Measurements from ENCODE around the gene GPC6.

Gene GPC6

DNA sequence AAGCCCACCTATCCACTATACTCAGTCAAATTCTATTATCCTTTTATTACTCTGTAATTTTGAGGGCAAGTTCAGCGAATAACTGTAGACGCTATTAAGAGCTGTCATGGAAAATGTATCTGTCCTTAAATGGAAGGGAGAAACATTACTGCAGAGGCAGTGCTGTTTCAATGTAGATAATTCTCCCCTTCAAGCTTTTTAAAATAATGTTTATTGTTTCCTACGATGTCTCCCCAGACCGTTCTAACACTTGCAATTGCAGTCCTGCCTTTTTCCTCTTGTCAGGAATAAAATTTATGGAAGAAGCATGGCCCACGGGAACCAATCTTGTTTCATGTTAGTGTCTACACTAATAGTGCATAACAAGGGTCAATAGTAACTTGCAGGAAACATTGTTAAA, 159.5 kb downstream of the GPC6 start:
- DNase-seq, result no peak

DNA sequence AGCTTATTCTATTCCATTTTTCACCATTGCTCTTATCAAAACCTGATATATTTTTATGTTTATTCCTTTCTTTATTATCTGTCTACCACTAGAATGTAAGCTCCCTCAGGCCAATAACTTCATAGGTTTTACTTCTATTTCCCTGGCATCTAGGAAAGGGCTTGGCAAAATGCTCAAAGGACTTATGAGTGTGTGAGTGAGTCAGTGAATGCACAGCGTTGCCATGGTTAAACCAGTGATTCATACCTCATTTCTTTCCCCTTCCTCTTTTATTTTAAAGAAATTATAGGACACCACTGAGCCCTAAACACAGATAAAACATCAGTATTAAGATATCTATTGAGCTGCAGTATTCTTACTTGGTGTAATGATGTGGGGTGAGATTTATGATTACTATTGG, 162.1 kb downstream of the GPC6 start:
- no peak for DNase-seq

DNA sequence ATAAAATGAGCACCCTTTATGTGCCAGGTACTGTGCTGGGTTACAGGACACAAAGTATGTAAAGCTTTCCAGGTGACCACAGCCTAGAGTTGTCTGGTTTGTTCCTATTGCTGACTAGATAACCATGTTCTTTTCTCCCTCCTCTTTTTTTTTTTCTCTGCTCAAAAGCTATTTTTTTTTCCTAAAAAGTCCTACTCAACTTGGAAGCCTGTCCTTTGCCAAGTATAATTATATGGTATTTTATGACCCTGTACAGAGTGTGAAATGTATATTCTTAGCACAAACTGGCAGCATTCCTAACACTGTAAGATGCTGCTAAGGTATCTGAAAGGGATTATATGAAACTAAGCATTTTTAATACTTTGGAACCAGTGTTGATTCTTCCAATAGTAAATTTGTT, 171.0 kb downstream of the GPC6 start:
- no peak for DNase-seq

DNA sequence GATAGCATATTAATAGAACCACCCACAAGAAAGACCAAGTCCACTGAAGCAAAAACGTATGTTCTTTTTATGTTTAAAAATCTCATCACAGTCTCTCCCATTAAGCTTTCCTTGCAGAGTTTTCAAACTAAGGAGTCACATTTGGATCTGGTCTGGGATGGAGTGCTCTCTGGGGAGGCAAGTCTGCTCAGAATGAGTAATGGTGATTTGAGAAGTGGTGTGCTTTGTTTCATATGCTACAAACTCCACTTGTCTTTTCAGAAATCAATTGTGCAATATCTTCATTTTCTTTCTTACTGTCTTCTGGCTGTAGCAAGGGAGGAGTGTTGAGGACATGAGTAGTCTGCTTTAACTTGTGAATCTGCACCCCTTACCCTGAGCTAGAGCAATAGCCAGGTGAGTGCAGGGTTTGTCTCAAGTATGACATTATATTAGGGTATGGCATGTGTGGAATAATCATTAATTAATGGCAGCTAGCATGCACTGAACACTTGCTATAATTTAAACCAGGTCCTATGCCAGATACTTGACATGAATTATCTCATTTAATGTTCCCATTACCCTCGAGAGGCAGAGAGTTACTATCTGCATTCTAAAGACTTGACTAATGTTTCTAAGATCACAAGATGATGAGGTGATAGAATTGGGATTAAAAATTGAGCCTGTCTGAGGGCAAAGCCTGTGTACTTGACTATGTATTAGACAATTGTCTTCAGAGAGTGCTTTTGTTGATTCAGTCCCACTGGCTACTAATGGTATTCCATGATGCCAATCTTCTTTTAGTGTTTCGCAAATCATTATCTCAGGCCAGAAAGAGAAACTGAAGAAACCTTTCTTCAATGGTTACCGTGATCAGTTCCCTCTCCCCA, 171.8 kb downstream of the GPC6 start:
- DNase-seq, result no peak

DNA sequence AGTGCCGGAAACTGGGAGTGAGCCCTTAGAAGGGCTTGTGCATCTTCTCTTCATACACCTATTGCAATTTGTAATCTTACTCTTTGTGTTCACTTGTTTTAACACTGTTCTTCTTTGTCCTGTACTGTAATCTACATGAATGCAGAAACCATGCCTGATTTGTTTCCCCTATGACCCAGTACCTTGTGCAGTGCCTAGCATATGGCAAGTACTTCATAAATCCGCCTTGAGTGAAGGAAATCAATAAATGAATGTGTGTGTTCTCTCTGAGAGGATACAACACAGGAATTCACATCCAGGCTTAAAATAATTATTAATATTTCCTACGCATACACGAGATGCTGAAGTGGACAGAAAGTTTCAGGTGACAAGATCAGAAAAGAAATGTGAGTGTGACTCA, 172.6 kb downstream of the GPC6 start:
- DNase-seq, result no peak

DNA sequence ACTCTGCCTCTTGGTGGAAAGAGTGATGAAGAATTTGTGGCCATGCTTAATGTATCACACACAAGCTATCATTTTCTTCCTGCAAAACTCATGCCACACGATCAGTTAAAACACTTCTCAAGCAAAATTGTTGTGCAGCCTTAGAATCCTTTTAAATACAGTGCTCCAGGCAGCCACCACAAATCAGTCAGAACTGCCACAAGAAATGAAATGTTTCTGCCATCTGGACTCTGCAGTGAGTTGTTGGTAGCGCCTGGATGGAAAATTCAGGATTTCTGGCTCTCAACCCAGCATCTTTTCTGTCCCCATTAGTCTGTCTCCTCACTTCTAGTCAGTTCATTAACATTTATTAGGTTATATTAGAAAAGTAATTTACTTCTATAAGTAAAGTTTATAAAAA, 179.5 kb downstream of the GPC6 start:
- no peak for DNase-seq

DNA sequence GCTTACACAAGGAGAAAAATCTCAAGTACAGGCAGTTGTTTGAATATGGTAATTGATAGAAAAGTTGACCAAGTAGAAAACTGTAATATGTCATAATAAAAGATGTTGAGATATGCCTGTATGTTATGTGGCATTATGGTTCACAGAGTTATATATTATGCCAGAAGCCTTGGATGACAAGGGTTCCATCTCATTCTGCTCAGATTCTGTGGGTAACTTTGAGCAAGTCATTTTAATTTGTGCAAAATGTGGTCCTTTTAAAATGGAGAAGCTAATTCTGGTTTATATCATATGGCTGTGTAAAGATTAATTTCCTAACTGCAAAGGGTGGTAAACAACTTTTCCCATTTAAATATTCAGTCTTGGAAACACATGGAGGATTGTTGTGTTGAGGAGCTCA, 180.9 kb downstream of the GPC6 start:
- no peak for DNase-seq

DNA sequence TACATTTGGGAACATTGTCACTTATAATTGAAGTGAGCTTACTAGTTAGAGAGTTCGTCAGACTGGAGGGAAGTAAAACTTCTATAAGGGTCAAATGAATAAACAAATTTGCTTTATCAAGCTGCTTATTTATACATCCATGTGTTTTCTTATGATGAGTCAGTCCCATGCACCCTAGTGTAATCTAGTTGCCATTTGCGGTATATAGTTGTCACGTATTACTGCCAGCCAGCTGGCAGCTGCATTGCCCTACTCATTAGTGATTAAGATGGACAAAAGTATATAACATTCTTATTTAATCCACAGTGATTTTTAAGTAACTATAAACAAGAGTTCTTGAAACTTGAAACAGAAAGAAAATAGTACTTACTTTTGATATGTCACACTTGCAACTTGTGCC, 182.4 kb downstream of the GPC6 start:
- DNase-seq, result no peak

DNA sequence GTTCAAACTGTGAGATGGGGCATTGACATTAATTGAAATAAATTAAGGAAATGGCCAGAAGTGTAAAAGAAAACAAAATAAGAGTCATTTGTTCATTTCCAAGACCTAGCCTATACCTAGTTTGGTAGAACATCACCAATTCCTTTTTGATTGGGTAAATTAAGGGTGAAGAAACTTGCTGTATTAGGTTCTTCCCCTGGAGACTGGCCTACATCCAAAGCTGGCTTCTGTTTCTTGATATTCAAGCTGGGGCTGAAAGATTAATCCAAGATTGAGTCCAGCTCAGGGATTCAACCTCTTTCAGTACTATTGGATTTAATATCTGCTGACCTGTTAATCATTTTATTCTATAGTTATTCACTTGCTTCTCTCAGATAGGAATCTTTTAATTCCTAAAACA, 183.2 kb downstream of the GPC6 start:
- no peak for DNase-seq

DNA sequence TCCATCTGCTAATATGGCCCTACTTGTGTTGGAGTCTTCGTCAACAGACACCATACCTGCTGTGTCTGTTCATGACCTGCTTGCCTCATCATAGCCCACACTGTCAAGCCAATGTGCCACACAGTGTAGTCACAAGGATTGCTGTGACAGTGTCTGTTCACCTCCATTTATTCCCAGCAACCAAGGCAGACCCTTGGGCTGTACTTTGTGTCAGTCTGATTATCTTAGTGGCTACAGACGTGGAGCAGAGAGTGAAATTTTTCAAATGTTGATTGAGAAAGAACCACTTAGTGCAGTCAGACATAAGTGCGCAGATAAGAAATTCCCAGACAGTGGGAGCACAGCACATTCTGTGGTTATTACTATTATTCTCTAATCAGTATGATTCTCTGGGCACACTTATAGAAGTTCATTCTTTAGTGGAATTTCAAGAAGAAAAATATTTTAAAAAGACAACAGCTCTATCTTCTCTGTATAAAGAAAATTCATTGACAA, 184.6 kb downstream of the GPC6 start:
- DNase-seq, result no peak

DNA sequence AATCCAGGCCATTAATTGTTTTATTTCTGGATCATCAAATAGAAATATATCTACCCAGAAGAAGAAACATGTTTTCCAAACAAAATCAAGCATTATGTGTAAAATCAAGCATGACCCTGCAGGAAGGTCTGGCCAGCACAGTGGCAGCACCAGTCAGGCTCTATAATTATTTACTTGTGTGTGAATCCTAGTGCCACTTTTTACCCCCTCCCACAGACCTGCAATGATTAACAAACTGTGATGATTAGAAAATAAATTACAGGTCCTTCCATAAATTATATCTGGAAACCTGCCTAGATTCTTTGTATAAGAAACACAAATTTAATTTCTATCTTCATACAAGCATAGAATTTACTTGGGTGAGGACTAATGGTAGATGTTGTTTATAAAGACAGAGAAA, 186.1 kb downstream of the GPC6 start:
- no peak for DNase-seq

DNA sequence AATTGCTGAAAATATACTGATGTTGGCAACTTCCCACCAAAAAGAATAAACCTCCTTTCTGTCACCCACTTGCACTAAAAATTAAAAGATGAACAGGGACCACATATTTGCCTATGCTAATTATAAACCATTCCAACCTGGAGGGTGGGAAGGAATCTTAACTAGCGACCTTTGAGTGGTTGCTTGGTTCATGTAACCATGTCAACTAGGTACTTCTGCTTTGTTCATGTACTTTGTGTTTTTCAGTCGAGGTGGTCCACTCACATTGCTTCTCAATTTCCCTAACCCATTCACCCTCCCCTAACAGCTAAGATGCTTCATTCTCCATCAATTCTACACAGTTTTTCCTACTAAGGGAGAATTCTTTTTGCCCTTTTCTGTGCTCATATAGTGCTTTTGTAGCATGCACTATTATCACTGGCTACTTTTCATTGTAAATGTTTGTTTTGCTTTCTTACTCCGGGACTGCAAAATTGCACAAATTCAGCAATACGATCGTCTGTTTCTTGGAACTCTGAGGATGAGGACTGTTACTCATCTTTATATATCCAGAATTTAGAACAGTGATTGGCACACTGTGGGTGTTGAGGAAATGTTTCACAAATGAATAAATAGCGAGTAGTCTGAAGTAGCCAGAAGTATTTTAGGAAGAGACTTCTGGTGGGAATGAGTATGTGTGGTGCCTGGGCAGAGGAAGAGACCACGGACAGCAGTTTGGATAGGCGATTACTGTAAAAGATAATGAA, 187.5 kb downstream of the GPC6 start:
- DNase-seq, result no peak

DNA sequence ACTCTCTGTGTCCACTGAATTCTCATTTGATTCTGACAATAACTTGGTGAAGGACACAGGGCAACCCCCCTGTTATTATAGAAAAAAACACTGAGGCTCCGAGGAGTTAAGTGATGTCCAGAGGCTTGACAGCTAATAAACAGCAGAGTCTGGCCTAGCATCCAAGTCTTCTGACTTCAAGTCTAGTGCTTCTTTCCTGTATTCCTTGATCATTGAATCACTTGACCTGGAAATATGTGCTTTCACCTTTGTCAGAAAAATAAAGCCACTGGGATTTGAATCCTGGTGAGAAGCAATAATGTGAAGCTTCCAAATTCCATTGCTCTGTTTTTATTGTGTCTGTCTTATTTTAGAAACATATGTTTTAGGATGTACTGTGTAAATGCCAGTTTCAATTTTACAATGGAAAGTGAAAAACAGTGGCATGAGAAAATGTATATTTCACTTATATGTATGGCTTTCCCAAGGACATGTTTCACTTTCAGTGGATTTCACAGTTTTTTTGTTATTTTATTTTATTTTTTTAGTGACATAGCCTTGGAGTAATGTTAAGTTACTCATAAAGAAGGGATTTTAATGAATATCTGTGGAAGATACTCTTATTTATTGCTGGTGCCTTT, 190.2 kb downstream of the GPC6 start:
- no peak for DNase-seq

DNA sequence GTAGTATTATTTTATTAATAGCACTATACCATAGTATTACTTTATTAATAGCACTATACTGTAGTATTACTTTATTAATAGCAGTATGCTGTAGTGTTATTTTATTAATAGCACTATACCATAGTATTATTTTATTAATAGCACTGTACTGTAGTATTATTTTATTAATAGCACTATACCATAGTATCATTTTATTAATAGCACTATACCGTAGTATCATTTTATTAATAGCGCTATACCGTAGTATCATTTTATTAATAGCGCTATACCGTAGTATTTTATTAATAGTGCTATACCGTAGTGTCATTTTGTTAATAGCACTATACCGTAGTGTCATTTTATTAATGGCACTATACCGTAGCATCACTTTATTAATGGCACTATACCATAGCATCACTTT, 191.8 kb downstream of the GPC6 start:
- no peak for DNase-seq

DNA sequence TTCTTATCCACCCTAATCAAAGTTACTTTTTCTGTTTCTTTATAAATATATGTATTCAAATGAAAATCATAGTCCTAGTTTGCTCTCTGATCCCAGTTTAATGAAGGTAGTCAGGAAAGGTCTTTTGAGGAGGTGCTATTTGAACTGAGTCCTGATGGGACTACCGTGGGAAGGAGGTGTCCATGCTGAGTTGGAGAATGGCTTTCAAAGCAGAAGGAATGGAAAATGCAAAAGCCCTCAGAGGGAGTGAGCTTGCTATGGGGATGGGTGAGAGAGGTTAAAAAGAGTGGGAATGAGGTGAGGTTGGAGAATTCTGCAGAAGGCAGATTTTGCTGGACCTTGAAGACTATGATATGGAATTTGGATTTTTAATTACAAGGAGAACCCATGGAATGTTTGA, 193.6 kb downstream of the GPC6 start:
- DNase-seq, result no peak

DNA sequence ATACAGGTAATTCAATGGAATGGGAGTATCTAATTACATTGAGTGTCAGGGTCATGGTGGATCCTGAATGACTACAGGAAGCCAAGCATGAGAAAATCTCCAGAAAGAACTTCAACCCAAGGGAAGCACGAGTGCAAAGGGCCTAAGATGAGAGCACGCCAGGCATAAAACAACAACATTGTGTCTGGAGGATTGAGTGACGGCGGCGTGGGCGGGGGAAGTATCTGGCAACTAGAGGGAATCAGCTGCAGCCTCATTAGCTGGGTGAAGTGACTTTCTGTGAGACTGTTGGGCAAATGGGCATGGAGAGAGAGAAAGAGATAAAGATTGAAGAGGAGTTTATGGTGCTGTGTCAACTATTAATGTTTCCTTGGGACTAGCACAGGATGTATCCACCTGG, 194.3 kb downstream of the GPC6 start:
- no peak for DNase-seq

DNA sequence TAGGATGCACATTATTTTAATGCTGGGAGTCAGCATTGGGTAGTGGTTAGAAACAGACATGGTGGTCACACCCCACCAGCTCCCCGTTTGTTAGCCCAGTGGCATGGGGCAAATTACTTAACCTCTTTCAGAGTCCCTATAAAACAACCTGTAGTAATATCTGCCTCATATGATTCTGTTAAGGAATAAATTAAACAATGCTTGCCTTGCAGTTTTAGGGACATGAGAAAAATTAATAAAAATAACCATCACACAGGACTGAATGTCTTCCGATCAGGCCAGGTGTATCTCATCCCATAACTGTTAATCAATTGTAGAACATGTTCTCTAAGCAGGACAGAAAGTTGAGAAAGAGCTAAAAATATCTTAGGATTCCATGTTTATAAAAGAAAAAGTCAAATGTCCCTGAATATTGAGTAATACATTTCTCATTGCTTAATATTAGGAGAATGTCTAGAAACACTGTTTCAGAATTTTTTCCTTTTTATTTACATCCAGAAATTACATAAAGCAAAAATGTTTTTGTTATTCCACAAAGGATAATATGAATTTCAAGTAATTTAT, 196.5 kb downstream of the GPC6 start:
- DNase-seq, result no peak

DNA sequence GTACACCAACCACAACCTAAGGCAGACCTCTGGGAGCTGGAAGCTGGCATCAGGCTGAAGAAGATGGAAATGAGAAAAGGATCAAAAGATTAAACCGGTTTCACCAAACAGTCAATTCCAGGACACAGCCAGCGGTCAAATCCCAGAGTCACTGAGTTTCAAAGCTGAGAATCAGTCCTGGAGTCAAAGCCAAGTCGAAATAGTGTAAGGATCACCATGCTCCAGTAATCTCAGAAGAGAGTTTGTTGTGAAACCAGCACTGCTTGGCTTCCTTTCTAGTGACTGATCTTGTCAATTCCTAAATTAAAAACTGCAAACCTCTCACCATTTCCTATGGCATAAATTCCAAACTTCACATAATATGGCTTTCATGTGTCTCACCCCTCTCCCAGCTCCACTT, 198.8 kb downstream of the GPC6 start:
- DNase-seq, result no peak

DNA sequence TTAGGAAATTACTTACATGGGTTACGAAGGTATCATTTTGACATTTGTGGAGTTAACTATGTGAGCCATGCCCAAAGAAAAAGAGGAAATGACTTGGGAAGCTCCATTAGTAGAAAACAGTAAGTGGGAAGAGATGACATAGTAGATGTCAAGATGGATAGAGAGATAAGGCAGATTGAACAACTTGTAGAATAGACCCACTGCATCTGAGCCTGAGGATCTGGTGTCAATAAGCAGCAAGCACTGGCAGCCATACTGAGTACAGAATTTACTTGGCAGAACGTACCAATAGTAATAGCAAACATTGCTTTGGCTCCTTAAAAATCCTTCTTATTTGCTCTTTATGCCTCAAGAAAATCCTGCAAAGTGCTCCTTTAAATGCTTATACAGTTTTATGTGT, 203.8 kb downstream of the GPC6 start:
- DNase-seq, result no peak

DNA sequence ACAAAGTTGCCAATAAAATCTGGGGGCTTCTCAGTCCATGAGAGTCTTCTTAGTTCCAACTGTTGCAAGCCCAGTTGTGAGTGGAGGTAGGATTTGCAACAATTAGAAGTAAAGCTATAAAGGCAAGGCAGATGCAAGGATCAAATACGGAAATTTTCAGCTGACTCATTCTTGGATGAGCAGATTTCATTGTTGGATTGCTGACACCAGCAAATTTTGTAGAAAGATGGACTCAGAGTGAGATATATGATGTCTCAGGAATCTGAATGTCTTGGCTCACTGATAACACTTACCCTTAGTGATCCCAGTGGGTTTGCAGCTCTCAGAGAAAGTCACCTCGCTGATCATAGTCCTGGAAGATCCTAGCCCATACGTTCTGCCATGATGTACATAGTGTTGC, 209.0 kb downstream of the GPC6 start:
- DNase-seq, result no peak

DNA sequence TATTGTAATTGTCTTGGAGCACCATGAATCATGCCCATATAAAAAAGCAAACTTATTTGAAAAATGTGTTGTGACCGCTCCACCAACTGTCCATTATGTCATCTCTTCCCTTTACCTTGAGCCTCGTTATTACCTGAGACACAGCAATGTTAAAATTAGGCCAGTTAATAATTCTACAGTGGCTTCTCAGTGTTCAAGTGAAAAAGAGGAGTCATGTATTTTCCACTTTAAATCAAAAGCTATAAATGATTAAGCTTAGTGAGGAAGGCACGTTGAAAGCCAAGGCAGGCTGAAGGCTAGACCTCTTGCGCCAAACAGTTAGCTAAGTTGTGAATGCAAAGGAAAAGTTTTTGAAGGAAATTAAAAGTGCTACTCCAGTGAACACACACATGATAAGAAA, 210.5 kb downstream of the GPC6 start:
- no peak for DNase-seq

DNA sequence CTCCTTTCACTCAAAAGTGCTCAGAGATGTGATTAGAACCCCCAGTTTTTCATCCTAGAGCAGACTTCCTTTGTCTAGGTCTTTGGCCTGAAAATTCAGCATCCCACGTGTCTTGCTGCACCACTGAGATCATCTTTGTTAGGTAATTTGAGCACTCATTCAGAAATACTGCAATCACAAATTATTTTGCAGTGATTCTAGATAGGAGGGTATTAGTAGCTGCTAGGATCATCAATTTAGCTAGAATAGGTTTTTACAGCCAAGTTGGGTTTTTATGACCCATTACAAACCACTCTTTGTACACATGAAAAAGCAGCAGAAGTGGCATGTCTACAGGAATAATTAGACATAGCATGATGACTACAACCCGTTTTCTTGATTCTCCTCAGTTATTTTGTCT, 219.6 kb downstream of the GPC6 start:
- no peak for DNase-seq

DNA sequence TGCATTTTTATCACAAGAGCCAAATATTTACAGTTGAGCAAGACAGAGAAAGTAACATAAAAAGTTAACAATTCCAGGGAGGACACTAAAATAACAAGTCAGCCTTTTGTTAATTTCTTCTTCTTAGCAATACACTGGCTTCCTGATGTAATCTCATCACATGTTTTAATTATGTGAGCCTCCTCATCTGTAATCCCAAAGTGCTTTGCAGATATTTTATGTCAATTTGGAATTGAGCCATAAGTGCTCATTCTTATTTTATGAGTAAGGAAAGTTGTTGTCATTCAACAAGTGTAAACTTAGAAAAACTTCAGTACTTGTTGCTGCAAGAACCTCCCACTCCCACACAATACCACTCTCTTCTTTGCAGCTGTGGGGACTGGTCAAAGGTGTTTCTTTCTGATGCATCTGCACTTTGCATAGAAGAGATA, 223.6 kb downstream of the GPC6 start:
- DNase-seq, result no peak

DNA sequence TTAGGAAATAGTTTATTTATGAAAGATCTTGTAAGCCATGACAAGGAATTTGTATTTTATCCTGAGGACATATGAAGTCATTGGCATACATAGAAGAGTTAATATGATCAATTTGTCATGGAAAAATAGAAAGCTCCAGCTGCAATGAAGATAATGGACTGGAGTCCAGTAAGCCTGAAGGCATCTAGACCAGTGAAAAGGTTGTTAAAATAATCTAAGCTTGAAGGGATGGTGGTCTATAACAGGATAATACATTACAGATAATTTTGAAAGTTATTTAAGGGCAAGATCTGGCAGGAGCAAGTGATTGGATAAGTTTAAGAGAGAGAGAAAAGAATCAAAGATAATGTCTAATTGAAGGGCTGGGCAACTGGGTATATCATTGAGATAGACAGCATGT, 224.2 kb downstream of the GPC6 start:
- no peak for DNase-seq
